Measurements from ENCODE around the gene PDZRN3. TPM values are rescaled to one million over a fixed set of nuclear protein-coding genes. Genes with fewer than 3 reads are reported as not detected.
A peak's percentile ranks its signal among the peaks of the same experiment; 100 is the strongest.
"Not testable (repeated sequence)": the region's sequence is repeated elsewhere in the genome, so short reads cannot be mapped to it uniquely, and the experiment has no call there.

Gene PDZRN3
- total RNA-seq, 1 experiment from 2014 or later: 19.2 TPM

DNA sequence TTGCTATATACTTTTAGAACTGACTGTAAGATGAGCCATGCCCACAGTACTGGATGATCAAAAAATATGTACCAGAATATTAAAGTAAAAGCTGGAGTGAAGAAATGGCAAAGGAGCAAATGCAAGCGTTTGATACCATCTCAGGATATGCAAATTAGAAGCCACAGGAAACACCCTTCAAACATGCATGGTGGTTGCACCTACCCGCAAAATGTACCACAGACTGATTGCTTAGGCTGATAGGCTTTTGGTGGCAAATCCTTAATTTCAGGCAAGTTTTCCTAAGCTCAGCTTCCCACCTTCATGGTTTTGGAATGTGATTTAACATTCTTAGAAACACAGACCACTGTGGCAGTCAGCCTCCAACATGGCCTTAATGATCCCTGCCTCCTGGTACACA lies 149.0 kb downstream of the PDZRN3 start:
- Histone ChIP-seq H3K27me3 (no peaks in the 10 kb centered on the region), H3K4me3 (no peak overlapping the region), H3K9me3 (no peaks in the 10 kb centered on the region), H3K36me3 (no peaks in the 10 kb centered on the region)
- no peak for DNase-seq

DNA sequence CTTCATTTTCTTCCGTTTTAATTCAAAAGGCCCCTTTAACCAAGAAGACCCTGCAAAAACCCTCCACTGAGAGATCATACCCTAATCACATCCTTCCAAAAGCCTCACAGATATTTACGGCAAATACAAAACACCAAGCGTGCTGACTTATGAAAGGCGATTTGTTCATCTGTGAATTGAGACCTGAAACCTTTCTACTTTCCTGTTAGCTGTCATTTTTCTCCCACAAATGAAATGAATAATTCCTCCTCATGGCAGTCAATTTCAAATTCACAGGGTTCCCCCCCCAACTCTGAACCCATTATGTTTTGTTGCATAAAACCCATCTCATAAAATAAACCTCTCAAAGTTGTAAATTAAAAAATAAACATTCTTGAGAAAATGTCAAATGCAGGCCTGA lies 149.6 kb downstream of the PDZRN3 start:
- DNase-seq: no peak
- no peaks in the 10 kb centered on the region for H3K36me3 ChIP-seq
- H3K9me3 ChIP-seq: no peaks in the 10 kb centered on the region
- H3K4me3 ChIP-seq: no peak overlapping the region
- no peaks in the 10 kb centered on the region for H3K27me3 ChIP-seq

DNA sequence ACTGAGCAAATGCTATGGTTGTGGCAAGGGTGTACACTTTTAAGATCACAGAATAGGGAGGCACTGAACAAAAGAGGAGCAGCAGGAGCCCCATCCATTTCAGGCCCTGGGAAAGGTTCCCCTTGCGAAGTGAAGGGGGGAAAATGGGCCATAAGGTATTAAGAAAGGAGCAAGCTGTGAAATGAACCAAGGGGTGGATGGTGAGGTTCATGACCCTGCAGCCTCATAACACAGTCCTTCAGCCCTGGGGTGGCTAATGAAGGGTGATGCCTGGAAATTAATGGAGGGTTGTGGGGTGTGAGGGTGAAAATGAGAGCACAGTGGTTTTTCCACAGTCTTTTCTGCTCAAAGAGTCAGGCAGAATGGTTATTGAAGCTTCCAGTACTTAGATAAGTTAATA lies 150.1 kb downstream of the PDZRN3 start:
- Histone ChIP-seq H3K27me3 (no peaks in the 10 kb centered on the region), H3K4me3 (no peak overlapping the region), H3K36me3 (no peaks in the 10 kb centered on the region), H3K9me3 (no peaks in the 10 kb centered on the region)
- DNase-seq: no peak

DNA sequence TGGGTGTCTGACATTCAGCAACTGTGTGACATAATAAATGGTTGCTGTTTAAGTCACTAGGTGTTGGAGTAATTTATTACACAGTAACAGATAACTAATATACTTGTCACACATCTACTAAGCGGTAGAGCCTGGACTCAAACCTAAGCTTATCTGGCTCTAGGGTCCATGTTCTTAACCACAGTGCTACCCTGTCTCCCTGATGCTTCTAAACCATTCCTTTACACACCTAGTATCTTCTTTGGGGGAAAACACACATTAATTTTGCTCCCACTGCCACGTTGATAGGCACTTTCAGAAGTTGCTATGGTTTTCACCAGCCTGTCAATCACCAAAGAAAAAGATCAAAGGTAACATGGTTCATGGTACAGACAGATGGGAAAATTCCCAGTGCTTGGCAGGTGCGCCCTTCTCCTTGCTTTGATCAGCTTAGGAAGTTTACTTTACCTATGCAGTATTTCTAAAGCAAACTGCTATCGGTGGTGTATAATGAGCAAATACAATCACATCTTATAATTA lies 150.8 kb downstream of the PDZRN3 start:
- no peak for DNase-seq
- H3K9me3 ChIP-seq: no peaks in the 10 kb centered on the region
- H3K4me3 ChIP-seq: no peak overlapping the region
- no peaks in the 10 kb centered on the region for H3K36me3 ChIP-seq
- no peaks in the 10 kb centered on the region for H3K27me3 ChIP-seq

DNA sequence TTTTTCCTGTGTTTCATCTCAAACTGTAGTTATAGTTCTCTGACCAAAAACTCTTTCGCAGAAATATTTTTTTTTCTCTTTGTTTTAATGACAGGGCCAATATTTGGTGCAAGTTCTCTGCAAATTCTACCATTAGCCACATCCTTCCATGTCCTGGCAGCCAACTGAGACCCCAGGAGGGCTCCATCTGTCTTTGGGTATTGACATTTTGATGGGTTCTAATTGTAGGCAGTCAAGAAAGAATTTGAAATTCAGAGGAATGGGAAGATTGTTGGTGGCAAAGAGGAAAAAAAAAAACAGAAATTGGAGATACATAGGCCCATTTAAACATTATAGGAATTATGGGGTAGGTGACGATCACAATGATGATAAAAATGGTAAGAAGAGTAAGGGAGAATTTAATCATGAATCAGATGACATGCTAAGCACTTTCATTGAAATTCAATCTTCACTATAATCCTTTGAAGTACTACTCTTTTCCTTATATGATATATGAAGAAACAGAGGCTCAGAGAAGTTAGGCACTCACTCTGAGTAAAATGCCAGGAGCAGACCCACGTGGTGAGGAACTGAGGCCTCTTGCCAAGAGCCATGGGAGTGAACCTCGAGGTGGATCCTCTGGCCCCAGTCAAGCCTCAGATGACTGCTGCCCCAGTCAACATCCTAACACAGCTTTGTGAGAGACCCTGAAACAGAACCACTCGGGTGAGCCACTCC lies 151.4 kb downstream of the PDZRN3 start:
- no peak for DNase-seq
- Histone ChIP-seq H3K4me3 (no peak overlapping the region), H3K36me3 (no peaks in the 10 kb centered on the region), H3K27me3 (no peaks in the 10 kb centered on the region), H3K9me3 (no peaks in the 10 kb centered on the region)

DNA sequence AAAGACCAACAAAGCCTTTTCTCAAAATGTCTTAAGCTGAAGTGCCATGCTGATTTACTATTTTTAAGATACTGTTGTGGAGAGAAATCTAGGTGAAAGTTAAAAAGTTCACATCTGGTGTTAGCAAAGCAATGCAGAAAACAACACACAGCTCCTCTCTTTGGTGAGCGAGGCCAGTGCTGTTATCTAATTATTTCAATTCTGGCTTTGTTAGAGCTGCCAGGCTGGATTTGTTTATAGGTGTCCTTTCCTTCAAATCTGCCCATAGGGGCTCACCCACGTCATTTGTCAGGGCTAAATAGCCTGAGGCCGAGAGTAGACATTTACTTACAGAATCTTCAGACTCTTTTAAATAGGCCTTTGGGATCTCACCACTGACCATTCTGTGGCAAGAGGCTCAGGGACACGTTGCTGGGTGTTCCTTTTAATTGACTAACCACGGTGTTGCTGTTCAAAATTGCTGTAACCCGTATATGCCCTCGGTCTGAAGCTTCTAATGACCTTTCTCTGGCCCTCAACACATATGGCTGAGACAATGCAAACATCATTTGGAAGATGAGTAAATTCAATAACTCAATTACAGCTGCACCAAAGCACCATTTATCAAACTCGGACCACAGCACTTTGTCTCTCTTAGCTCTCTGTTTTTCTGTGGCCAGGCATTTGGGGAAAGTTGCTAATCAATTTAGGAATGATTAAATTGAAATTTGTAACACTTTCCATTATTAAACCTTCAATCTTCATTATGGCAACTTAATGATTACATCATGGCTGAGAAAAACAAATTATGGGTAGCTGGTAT lies 152.6 kb downstream of the PDZRN3 start:
- H3K27me3 ChIP-seq: no peaks in the 10 kb centered on the region
- no peaks in the 10 kb centered on the region for H3K36me3 ChIP-seq
- H3K9me3 ChIP-seq: no peaks in the 10 kb centered on the region
- DNase-seq: no peak
- no peak overlapping the region for H3K4me3 ChIP-seq

DNA sequence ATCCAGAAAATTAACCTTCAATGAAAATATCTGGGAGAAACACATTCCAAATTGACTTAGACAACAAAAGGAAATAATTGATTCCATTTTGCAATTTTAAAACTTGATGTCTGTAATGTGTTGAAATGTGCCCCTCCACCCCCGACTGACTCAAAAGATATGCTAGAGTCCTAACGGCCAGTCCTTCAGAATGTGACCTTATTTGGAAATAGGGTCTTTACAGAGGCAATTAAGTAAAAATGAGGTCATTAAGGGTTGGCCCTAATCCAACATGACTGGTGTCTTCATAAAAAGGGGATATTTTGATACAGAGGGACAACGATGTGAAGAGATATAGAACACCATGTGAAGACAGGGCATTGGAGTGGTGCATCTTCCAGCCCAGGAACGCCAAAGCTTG lies 153.9 kb downstream of the PDZRN3 start:
- DNase-seq: no peak
- H3K4me3 ChIP-seq: no peak overlapping the region
- H3K27me3 ChIP-seq: no peaks in the 10 kb centered on the region
- H3K9me3 ChIP-seq: no peaks in the 10 kb centered on the region
- H3K36me3 ChIP-seq: no peaks in the 10 kb centered on the region

DNA sequence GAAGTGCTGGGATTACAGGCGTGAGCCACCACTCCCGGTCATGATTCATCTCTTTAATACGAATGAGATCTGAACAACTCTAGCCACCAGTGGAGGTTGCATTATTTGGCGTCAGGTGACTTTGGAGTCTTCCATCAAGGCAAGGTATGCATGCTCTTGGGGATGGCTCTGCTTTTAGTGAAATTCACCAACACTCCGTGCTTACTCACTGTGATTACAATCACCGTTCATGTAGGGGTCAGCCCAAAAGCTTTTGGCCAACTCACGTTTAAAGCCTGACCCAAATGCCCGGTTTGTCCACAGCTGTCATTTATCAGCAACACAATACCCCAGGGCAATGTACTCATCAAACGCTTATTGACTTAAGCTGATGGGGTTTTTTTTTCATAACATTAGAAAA lies 155.4 kb downstream of the PDZRN3 start:
- Histone ChIP-seq H3K9me3 (no peaks in the 10 kb centered on the region), H3K4me3 (no peak overlapping the region), H3K36me3 (no peaks in the 10 kb centered on the region), H3K27me3 (no peaks in the 10 kb centered on the region)
- DNase-seq: no peak

DNA sequence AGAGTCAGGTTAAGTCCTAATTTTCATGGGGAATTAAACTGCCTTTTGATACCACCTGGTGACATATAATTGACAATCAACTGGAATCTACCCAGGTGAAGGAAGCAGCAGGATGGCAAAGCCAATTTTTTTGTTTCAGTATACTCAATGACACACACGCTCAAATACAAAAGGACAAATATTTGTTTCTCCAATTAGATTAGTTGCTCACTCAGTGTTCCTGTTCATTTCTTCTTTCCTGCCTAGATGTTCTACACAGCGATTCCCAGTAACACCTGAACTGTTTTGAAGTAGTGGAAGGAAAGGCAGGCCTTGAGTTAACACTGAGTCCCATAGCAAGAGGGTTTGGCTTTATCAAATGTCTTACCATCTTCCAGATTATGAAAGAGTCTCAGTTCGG lies 157.5 kb downstream of the PDZRN3 start:
- Histone ChIP-seq H3K36me3 (no peaks in the 10 kb centered on the region), H3K4me3 (no peak overlapping the region), H3K9me3 (no peaks in the 10 kb centered on the region), H3K27me3 (no peaks in the 10 kb centered on the region)
- DNase-seq: no peak

DNA sequence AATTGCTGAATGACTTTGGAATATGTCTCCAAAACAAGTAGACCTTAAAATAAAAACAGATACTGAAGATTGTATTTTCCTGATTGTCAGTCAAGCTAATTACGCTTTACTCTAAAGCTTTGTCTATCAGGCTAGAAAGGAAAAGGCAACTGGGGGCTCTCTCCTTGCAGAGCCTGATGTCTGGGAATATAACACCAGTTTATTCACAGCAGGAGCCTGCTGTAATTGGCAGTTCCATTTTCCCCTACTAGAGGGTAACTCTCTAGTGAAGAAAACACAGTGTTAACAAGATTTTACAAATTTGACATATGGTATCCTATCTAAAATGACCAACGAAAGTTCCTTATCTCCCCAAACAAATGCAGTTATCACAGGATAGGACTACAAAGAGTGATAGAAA lies 158.8 kb downstream of the PDZRN3 start:
- H3K9me3 ChIP-seq: no peaks in the 10 kb centered on the region
- H3K36me3 ChIP-seq: no peaks in the 10 kb centered on the region
- no peaks in the 10 kb centered on the region for H3K27me3 ChIP-seq
- no peak for DNase-seq
- H3K4me3 ChIP-seq: no peak overlapping the region

DNA sequence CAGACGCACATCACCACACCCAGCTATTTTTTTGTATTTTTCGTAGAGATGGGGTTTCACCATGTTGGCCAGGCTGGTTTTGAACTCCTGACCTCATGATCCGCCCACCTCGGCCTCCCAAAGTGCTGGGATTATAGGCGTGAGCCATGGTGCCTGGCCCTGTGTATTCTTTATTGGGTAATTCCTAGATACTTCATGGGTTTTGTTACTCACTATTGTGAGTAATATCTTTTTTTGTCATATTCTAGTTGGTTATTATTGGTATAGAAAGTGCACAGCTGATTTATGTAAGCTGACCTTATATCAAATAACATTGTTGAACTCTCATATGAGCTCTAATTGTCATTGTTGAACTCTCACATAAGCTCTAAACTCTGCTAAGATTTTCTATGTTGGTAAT lies 160.6 kb downstream of the PDZRN3 start:
- H3K4me3 ChIP-seq, H3K9me3 ChIP-seq, DNase-seq, H3K36me3 ChIP-seq, H3K27me3 ChIP-seq: not testable (repeated sequence)

DNA sequence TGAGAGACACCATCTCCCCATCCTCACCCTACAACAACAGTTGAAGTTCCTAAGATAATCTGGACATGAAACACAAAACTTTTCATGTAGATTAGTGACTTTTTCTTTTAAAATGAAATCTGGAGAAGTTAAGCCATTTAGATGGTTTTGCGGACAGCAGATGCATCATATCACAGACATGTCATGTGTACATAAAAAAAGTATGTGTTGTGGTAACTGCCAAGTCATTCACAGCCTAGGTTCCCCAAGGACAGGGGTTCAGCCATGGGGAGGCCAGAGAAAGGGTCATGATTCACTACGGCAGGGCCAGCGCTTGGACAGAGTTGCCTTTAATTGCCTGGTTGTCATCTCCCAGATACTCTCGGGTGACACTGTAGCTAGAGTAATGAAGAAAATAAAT lies 163.2 kb downstream of the PDZRN3 start:
- Histone ChIP-seq H3K36me3 (no peaks in the 10 kb centered on the region), H3K4me3 (no peak overlapping the region), H3K9me3 (no peaks in the 10 kb centered on the region), H3K27me3 (no peaks in the 10 kb centered on the region)
- no peak for DNase-seq

DNA sequence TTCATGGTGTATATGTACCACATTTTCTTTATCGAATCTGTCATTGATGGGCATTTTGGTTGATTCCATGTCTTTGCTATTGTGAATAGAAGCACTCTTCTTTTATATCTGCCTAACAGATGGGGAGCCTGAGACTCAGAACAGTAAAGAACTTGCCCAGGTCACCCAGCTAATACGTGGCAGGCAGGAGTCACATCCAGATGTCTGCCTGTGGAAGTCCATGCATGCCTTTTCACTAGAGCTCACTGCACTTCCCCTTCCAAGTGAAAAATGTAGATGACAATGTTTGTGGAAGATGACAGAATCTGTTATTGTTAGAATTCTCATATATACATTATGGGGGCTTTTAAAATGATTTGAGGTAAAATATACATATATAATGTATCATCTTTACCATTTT lies 165.0 kb downstream of the PDZRN3 start:
- Histone ChIP-seq H3K27me3 (no peaks in the 10 kb centered on the region), H3K9me3 (no peaks in the 10 kb centered on the region), H3K36me3 (no peaks in the 10 kb centered on the region), H3K4me3 (no peak overlapping the region)
- DNase-seq: no peak

DNA sequence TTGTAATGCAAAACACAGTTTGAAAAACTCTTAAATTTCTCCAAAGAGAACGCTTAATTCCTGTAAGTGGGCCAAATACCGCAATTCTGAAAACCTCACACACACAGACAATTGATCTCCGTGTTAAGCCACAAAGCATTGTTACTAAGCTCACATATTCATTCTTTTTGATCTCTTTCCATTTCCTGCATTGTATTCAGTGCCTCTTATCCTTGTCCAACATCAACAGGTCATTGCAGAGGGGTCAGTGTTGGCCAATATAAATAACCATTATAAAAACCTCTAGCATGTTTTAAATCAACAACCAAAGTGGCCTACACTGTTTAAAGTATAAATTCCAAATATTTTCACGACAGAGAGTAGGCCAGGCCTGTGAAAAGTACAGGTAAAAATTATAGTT lies 171.1 kb downstream of the PDZRN3 start:
- Histone ChIP-seq H3K9me3 (no peaks in the 10 kb centered on the region), H3K36me3 (no peaks in the 10 kb centered on the region), H3K4me3 (no peak overlapping the region), H3K27me3 (no peaks in the 10 kb centered on the region)
- peak; percentile 1 for DNase-seq

DNA sequence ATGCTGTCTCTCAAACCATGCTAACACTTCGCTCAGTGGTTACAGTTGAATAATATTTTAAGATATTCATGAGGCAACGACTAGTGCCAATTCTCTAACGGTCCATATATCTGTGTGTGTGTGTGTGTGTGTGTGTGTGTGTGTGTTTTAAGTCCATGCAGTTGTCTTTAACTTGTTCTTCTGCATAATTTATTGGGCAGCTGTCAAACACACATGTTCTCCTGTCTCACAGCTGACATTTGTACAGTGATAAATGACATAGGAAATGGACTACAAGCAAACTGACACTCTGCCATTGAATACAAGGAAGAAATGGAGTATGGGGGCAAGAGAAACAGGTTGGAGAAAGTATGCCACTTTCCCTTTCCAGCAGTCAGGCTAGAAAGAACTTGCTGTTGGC lies 172.0 kb downstream of the PDZRN3 start:
- no peaks in the 10 kb centered on the region for H3K9me3 ChIP-seq
- H3K4me3 ChIP-seq: no peak overlapping the region
- DNase-seq: no peak
- H3K36me3 ChIP-seq: no peaks in the 10 kb centered on the region
- H3K27me3 ChIP-seq: no peaks in the 10 kb centered on the region

DNA sequence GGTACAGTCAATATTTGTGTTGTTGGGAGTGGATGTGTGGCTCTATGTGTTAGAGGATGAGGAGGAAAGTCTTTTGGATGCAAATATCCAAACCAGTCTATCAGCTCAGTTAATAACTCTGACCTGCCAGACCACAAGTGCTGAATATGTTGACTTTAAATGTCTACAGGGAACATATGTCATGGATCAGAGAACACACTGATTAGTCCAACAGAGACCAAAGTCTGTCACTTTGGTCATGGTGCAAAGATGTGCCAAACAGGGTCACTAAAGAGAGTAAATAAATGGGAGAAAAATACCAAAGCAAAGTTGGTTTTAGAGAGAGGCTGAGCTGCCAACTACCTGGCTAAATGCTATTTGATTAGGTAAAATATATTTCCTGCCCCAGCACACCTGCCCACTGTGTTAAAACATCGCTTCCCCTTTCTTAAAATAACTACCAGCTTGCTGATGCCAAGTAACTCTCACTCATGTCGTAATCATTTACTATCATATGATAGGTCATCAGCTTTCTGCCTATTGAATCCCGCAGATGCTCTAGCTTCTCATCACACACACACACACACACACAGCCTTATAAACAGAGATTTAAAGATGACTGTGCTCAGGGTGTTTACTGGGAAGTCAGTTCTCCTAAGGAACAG lies 173.3 kb downstream of the PDZRN3 start:
- DNase-seq: no peak
- H3K36me3 ChIP-seq: no peaks in the 10 kb centered on the region
- H3K27me3 ChIP-seq: no peaks in the 10 kb centered on the region
- H3K4me3 ChIP-seq: no peak overlapping the region
- H3K9me3 ChIP-seq: no peaks in the 10 kb centered on the region

DNA sequence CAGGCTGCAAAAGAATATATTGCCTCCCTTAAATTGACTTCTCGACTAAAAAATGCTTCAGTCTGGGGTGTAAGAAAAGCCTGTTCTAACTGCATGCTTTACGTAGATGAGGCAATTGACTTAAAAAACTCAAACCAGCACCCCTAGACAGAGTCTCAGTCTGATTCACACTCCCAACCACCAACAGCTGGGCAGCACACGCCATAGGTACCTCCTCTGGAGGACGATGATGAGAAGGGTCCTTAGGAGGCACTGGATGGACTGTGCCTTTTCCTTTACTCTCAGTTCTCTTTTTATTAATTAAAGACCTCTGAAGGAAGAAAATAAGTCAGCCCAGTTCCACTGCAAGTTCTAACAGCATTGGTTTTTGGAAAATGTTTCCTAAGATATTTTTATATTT lies 175.0 kb downstream of the PDZRN3 start:
- Histone ChIP-seq H3K27me3 (no peaks in the 10 kb centered on the region), H3K36me3 (no peaks in the 10 kb centered on the region), H3K4me3 (no peak overlapping the region), H3K9me3 (no peaks in the 10 kb centered on the region)
- no peak for DNase-seq
